HG02763 (cell line): Measurements from ENCODE around the gene ADIPOR2.
"Not testable (repeated sequence)": the region's sequence is repeated elsewhere in the genome, so short reads cannot be mapped to it uniquely, and the experiment has no call there.

Experiments
- ATAC-seq: cut with Tn5 transposase; IDR thresholded peaks from one replicate; pipeline ENCODE4 v1.9.1; 2021; ENCODE audit warnings: mild to moderate bottlenecking, moderate library complexity; ENCODE audit not compliant: unreplicated experiment

Gene ADIPOR2

DNA sequence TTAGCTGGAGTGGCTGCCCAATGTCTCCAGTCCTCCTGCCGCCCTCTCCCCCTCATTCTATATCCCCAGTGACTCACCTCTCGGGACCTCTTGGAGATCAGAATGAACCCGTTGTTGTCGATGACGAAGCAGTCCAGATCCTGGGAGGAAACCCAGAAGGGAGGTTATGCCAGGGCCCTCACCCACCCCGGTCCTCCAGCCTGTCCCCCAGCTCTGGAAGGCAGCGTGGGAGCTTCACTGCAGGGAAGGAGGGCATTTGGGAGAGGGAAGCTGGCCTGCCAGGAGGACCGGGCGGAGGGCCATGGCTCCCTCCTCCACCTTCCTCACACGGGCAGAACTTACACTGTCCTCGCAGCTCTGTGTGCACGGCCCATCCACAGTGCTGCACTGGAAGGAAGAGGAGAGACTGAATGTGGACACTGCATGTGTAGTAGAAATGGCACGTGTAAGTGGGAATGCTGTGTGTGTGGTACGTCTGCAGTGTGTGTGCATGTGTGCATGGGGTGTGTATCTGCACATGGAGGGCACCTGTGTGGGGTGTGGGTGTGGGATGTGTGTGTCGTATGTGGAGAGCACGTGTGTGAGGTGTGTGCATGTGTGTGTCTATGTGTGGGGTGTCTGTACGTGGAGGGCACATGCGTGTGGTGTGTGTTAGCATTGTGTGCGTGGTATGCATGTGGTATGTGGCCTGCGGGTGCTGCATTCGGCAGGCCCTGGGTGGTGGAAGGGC, 119.5 kb downstream of the ADIPOR2 start:
- no peak for ATAC-seq

DNA sequence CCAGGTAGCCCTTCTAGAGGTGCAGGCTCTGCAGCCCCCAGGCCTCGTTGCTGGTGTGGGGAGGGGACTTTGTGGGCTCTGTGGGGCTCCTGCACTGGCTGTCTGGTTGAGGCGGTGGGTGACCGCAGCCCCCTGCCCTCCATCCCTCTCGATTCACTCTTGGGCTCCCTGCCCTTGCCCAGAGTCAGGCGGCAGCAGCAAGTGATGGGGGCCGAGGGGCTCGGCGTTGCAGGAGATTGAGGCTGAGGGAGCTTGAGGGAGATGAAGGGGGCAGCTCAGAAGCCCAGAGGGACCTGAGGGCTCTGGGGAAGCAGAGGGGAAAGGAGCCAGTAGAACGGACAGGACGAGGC, 120.0 kb downstream of the ADIPOR2 start:
- no peak for ATAC-seq

- ATAC-seq = no peak
Observed at GRCh38 chr12:1811281-1811947, 120.5 kb downstream of the ADIPOR2 start.

DNA sequence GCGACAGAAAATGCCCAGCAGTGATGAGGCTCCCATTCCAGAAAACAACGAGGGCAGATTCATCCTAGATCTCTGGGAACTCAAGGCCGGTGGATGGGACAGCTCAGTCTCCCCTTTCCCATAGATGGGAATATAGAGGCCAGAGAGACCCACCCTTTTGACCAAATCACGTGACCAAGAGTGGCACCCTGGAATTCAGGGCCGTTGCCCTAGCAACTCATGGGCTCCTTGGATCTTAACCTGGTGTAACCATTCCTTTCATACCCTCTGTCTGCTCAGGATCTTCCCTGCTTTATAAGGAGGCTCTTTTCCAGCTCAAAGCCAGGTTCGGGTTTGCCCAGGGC, 121.0 kb downstream of the ADIPOR2 start:
- no peak for ATAC-seq

- ATAC-seq = no peak
Observed at GRCh38 chr12:1812650-1813302, 121.9 kb downstream of the ADIPOR2 start.

DNA sequence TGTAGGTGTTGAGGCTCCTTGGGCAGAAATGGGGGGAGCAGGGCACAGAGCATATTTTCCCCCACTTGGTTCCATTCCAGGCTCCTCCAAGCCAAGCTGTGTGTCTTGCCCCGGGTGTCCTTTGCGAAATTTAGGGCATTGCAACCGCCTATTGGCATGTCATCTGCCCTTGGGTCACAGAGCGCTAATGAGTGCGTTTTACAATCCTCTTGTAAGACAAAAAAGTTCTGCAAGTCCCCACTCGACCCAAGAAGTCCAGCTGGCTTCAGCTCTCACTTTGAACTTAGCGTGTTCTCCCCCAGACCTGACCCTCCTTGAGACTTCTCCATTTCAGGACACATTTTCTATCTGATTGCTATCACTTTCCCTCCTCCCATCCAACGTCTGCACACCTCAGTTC, 123.4 kb downstream of the ADIPOR2 start:
- no peak for ATAC-seq

GRCh38 chr12:1815108-1815507, 124.2 kb downstream of the ADIPOR2 start:
- ATAC-seq = no peak

DNA sequence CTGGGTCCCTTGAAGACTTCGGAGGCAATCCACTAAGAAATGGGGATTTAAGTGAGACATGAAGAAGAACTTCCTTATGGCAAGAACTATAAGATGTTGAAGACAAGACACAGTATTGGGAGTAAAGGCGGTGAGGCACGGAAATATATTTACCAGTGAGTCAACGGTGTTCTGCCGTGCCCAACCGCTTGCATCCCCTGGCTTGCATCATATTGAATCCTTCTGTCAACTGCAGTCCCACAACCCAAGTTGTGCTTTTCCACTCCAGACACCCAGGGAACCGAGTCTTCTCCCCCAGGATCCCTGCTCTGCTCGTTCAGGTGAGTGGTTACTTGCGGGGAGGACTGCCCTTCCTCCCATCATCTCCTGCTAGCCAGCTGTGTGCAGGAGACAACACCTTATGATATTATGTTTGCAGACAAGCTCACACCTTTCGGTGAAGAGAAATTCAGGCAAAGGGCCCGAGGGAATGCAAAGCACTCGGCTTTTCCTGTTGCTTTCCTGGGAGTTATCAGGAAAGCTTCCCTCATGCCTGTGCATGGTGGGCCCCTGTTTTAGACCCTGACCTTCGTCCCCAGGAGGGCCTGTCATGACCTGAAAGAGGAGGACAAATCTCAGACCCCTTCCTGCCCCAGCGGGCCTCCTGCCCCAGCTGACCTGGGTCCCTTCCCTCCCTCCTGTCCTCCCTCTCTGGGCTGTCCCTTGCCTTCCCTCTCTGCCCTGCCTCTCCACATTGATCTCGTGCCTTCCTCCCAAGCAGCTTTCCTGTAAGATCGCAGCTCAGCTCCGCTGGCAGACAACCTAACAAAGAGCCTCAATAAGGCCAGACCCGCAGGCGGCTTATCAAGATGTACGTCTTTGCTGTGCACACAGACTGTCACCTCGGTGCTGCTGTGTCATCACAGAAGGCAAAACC, 125.2 kb downstream of the ADIPOR2 start:
- ATAC-seq = no peak

DNA sequence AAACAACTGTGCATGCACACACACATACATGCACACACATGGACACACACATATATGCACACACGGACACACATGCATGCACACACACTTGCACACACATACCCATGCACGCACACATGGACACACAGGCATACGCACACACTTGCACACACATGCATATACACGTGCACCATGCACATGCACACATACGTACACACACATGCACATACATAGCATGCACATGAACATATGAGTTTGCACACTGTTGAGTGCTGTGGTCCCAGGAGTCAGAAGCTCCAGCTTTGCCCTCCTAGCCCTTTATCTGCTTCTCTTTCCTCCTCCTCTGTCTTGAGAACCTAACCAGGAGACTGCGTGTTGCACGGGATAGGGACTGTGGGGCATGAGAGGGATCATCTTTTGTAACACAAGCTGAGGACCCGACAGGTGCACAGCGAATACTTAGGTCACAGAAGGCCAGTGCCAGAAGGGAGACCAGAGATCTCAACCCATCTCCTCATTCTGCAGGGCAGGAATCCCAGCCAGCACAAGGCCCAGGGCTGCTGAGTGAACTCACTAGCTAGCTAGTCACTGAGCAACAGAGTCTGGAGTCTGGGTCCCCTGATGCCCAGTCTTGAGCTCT, 126.0 kb downstream of the ADIPOR2 start:
- ATAC-seq = no peak

GRCh38 chr12:1817928-1818327, 127.1 kb downstream of the ADIPOR2 start:
- not testable (repeated sequence) for ATAC-seq

DNA sequence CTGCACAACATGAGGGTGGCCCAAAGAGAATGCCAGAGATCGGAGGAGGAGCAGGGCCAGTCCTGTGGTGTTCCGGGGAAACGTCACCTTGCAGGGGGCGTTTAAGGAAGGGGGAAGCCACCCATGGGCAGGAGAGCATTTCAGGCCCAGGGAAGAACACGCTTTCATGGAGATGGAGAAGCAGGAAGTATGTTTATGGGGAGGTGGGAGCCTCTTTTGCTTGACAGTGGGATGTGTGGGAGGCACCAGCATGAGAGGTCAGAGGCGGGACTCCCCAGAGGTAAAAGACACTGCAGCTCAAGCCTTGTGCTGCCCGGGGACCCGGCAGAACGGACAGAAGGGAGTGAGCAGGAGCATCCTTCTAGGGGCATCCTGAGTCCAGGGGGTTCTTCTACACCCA, 128.2 kb downstream of the ADIPOR2 start:
- no peak for ATAC-seq

DNA sequence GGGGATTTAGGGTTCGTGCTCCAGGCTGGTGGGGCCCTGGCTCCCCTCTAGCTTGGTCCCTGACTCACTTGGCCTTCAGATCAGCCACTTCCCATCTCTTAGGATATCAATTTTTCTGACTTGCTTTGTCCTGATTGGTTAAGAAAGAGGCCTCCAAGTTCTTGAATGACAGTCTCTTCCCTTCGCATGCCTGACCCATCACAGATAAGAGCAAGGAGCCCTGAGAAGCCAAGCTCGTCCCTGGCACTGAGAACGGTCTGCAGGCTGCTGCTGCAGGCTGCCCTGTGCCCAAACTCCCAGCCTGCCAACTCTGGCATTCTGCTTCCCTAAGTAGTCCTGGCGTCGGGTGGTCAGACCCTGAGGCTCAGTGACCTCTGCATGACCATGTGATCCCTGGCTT, 128.7 kb downstream of the ADIPOR2 start:
- ATAC-seq = no peak

GRCh38 chr12:1820191-1820895, 129.5 kb downstream of the ADIPOR2 start, which contains the start of gene LRTM2:
LRTM2 (plus strand) TSS chr12:1820565; CDS start chr12:1828149, 7,584 bp downstream.
- ATAC-seq = no peak

DNA sequence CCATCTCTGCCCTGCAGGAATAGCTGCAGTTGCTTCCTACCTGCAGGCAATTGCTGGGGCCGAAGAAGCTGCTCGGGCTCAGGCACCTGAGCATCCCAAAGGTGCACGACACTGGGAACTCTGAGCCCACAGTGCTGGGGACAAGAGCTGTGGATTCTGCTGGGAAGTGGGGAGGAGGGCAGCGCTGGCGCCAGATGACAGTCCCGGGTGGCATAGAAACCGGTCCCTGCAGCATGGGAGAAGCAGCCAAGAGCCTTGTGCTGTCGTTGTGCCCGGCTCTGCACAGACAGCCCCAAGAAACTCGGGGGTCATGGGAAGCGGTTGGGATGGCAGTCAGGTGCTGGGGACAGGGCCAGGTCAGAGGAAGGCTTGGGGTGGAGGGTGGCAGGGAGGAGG, 130.0 kb downstream of the ADIPOR2 start:
- ATAC-seq = no peak

GRCh38 chr12:1821805-1822204, 130.9 kb downstream of the ADIPOR2 start:
- ATAC-seq = no peak

- no peak for ATAC-seq
Observed at GRCh38 chr12:1822699-1823098, 131.8 kb downstream of the ADIPOR2 start.

DNA sequence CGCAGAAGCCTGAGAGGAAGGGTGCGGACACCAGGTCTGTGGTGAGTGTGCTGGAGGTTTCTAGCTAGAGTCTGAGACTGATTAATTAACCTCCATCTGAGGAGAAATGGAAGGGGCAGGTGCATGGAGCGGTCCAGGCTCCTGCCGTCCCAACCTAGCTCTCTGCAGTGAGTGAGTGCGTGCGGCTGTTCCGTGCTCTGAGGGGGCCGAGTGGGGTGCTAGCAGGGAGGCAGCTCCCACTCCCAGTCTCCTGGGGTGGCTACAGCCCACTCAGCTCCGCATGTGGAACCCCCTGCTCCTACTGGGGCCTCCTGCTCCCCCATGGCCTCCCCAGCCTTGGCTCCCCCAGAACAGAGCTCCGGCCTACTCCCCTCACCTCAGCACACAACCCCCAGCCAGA, 132.4 kb downstream of the ADIPOR2 start:
- ATAC-seq = no peak

DNA sequence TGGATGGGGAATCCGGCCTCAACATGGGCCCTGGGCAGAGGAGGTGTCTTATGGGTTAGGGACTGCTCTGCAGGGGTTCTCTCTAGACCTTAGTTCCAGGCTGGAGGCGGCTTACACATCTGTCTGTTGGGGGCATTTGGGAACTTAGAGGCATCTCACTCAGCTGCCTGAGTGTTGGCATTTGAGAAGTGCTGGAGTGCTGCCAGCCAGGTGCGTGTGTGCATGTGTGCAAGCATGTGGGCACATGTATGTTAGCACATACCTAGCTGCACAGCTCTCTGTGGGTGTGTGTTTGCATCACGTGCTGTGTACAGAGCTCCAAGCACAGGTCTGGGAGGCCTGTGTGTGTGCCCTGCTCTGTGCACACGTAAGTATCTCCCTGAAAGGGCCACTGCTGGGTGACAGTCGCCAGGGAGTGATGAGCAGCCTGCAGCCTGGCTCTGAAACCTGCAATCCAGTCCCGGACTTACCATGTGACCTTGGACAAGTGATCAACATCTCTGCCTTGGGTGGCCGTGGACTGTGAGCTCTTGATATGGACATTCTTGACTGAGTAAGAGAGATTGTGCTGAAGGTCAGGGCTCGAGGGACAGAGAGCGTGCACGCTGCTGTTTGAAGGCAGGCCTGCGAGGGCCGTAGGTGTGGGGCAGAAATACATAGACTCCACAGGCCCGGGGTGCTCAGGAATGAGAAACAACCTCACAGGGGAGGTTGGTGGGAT, 134.7 kb downstream of the ADIPOR2 start:
- ATAC-seq = no peak

GRCh38 chr12:1826401-1826800, 135.5 kb downstream of the ADIPOR2 start:
- ATAC-seq = no peak
